GM18951 (cell line): ENCODE results near the gene MLIP.
"Not testable (repeated sequence)": the region's sequence is repeated elsewhere in the genome, so short reads cannot be mapped to it uniquely, and the experiment has no call there.

ENCODE experiments used
- POLR2A ChIP-seq: IDR thresholded peaks from 4 replicates; pipeline ENCODE4 v1.6.1; 2011; ENCODE audit warnings: mild to moderate bottlenecking; ENCODE audit not compliant: insufficient read length, insufficient read depth; ENCODE audit errors: extremely low read depth
- in situ Hi-C: fragments of 300-500 bp; cut with MboI; formaldehyde crosslinking; loops from one replicate; pipeline ENCODE4 v1.12.0; 2022; ENCODE audit warnings: low sequenced_read_pairs, mixed read lengths, inconsistent platforms; ENCODE audit not compliant: unreplicated experiment

Gene MLIP, protein sequence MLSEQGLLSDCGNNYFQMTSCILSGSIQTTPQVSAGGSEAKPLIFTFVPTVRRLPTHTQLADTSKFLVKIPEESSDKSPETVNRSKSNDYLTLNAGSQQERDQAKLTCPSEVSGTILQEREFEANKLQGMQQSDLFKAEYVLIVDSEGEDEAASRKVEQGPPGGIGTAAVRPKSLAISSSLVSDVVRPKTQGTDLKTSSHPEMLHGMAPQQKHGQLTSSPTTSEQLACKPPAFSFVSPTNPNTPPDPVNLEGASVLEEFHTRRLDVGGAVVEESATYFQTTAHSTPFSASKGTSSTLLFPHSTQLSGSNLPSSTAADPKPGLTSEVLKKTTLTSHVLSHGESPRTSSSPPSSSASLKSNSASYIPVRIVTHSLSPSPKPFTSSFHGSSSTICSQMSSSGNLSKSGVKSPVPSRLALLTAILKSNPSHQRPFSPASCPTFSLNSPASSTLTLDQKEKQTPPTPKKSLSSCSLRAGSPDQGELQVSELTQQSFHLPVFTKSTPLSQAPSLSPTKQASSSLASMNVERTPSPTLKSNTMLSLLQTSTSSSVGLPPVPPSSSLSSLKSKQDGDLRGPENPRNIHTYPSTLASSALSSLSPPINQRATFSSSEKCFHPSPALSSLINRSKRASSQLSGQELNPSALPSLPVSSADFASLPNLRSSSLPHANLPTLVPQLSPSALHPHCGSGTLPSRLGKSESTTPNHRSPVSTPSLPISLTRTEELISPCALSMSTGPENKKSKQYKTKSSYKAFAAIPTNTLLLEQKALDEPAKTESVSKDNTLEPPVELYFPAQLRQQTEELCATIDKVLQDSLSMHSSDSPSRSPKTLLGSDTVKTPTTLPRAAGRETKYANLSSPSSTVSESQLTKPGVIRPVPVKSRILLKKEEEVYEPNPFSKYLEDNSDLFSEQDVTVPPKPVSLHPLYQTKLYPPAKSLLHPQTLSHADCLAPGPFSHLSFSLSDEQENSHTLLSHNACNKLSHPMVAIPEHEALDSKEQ

DNA sequence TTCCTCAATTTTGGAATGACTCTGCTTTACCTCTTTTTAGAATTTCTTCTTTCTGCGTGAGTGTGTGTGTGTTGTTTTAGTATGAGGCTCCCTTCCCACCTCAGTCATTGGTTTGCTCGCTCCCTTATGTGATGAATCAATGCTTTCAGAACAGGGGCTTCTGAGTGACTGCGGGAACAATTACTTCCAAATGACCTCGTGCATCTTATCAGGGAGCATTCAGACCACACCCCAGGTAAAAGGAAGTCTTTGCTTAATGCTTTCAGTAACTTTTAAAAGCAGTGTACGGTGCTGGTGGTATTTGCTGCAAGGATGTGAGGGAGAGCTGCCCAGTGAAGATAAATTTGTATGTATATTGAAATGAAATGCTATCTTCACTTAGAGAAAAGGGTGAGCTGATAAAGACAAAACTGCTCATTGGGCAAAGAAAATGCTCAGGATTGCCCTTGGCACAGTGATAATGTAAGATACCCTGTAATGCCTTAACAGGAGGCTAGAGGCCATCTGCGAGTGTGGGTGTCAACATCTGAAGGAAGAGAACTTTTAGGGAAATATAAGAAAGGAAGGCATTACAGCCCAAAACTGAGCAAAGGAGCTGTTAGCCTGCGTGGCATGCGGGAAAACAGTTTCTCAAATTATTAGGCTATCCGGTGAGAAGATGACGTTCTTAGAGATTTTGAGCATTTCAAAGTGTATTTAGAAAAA, at the start of gene MLIP:
MLIP (plus strand) TSS at position 103 of the 705 bp plus-strand sequence; CDS start at position 140, 37 bp downstream.
- TF ChIP-seq POLR2A, result no peak
- in situ Hi-C loops, result no loop called here

DNA sequence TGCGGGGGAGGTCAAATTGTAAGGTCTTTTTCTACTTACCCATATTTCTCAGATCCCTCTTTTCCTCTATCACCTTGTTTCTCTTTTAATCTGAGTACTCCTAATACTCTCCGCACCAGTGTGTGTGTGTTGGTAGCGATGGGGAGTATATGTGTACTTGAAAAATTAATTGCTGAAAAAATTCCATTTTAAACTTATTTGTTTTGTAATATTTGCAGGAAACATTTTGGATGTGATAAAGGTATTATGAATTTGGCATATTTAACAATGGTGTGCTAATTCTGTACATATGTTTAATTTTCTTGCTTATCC, 48.1 kb upstream of the MLIP start:
- TF ChIP-seq POLR2A, result no peak

DNA sequence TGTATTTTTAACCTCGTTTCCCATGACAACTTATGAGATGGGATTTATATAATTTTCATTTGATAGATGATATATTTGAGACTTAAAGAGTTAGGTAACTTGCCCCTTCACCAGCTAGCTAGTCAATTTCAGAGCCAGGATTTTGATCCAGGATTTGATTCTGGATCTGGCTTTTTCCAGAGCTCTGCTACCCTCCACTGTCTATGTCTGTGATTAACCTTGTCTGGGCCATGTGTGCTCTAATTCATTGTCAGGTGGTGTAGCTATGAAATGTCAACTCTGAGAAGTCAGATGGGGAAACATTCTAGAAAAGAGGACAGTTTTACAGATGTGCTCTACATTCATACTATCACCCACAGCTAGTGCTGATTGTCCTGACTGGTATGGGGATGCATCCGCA, 42.5 kb upstream of the MLIP start:
- in situ Hi-C loops, result no loop called here

More for the DNA sequence above, 48.1 kb upstream of the MLIP start:
- in situ Hi-C loops, result no loop called here

DNA sequence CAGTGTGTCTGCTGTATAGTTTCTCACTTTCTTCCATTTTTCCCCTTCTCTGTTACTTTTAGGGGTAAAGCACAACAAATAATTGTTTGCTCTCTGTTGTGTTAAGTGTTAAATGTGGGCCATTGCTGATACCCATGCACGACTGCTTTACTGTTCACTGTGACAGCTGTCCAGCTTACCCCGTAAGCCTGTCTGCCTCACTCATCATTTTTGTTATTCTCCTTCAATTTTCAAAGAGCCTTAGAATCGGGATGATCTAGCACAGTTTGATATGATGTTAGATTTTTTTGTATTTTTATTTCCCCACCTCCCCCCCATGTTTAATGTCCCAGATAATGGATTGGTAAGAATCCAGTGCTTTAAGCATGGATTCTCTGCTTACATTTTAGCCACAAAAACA, 41.2 kb upstream of the MLIP start:
- TF ChIP-seq POLR2A, result no peak
- in situ Hi-C loops, result no loop called here

More for the DNA sequence above, 42.5 kb upstream of the MLIP start:
- TF ChIP-seq POLR2A, result no peak

DNA sequence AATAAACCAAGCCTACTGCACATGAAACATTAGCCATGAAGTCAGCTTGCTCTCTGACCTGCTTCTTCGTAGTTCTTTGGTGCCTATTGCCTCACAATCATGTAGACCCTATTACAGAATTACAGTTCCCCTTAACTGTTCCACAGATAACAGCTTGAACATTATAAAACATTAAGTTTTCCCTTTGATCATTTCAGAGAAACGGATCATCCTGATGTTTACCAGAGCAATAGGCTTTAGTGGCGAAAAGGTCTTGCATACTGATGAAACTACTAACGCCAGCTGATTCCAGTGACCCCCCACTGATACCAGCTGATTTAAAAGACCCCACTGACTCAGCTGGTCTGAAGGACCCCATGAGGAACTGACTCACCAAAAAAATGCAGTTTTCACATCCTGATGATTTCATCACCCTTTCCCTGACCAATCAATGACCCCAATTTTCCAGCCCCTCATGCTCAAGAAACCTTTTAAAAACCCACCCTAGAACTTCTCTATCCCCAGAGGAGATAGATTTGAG, 39.4 kb upstream of the MLIP start:
- in situ Hi-C loops, result no loop called here
- TF ChIP-seq POLR2A, result no peak

DNA sequence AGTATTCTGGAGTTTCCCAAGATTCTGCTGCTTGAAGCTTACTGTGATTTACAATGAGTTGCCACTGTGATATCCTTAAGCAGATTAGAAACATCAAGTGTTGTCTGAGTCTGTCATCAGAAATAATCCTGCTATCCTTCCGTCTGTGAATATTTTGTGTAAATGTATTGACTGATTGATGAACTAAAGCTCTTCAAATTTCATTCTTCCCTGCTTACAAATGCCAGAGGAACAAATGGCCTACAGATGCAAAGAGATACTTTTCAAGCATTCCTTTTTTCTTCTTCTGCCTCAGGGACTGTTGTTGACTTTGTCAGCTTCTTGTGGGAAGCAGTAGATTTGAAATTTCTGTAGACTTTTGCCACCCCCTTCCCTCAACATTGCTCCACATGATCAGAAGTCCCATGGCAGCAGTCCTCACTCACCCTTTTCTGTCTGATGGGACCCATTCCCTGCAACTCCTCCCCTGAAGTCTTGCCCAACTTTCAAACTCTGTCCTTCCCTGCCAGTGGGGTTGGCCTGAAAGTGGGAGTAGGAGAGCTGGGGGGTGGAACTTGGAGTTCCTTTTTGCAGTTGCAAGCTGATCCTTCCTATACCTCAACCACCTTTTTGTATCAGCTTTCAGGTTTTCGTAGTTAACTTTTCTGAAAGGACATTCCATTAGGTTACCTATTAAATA, 38.5 kb upstream of the MLIP start:
- no peak for TF ChIP-seq POLR2A

DNA sequence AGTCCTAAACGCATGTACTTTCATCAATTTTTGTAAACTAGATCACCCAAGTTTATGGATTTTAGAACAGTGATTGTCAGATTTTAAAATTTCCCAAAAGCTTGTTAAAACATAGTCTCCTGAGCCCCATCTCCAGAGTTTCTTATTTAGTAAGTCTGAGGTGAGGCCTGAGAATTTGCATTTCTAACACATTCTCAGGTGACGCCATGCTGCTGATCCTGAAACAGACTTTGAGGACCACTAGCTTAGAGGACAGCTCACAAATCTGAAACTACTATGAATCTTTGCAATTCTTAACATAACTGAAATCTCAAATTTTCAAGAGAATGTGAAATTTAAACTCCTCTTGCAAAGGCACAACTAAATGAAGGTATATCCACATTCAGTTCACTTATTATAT, 37.8 kb upstream of the MLIP start:
- no peak for TF ChIP-seq POLR2A
- in situ Hi-C loops, result no loop called here

More for the DNA sequence above, 38.5 kb upstream of the MLIP start:
- in situ Hi-C loops, result no loop called here

DNA sequence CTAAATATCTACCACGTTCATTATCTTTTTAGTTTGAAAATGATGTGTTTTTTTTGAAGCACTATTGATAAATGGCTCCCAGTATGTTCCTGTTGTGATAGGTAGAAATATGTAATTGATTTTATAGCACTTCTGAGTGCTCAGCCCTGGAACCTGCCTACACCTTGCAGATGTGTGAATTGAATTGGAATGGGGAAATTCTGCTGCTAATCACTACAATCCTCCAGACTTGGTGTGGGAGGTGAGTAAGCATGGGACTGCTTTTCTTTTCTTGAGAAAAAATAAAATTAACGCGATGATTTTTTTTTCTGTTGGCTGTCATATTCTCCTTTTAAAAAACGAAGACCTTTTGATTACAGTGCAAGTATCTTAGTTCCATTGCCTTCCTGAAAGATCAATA, 37.1 kb upstream of the MLIP start:
- in situ Hi-C loops, result no loop called here
- TF ChIP-seq POLR2A, result no peak

DNA sequence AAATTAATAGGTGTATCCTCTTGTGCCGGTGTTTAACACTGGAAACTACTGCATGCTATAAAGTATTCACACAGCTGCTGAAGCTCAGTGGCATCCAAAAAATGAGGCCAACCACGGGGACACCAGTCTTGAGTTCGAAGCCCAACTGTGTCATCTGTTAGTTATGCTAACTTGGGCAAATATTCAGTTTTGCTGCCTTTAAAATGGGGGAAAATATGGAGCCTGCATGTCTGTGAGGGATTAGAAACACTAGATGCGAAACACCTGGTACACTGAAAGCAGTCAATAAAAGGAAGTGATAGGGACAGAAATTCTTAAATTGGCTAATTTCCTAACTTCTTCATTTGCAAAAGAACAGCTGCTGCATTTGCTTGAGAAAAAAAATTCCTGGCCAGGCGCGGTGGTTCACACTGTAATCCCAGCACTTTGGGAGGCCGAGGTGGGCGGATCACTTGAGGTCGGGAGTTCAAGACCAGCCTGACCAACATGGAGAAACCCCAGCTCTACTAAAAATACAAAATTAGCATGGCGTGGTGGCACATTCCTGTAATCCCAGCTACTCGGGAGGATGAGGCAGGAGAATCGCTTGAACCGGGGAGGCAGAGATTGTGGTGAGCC, 36.6 kb upstream of the MLIP start:
- TF ChIP-seq POLR2A, result no peak
- in situ Hi-C loops, result no loop called here

DNA sequence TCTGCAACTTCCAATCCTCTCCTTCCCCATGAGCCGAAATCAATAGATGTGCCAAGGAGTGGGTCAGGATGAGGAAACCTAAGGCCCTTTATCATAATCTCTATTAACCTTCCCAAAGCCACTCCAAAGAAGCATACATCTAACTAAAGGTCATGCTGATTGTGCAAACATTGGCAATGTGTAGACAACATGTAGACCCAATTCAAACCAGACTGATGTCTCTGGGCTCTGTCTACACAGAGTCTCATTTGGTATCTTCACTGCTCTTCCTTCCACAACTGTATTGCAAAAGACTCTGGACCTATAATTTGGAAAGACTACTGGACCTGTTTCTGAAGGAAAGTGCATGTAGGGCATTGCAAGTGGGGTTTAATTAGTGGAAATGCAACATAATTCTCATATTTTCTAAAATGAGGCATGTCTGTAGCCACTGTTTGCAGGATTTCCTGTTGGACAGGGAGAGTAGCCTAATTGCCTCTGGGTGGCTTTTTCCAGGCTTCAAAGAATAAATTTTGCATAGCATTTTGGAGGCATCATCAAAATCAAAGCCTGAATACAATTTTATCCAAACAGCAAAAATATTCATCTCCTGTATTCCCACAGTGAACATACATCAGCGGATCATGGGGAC, 35.0 kb upstream of the MLIP start:
- no peak for TF ChIP-seq POLR2A
- in situ Hi-C loops, result no loop called here

DNA sequence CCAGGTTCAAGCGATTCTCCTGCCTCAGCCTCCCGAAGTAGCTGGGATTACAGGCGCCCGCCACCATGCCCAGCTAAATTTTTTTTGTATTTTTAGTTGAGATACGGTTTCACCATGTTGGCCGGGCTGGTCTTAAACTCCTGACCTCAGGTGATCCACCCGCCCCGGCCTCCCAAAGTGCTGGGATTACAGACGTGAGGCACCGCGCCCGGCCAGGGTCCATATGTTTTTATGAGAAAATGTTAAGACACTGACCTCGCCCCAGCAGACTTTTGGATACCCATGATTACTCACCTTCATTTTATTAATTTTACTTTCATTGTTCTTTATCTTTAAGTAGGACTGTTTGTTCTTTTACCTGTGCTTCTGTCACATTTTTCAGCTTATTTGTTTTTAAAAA, 29.7 kb upstream of the MLIP start:
- in situ Hi-C loops, result not testable (repeated sequence)

DNA sequence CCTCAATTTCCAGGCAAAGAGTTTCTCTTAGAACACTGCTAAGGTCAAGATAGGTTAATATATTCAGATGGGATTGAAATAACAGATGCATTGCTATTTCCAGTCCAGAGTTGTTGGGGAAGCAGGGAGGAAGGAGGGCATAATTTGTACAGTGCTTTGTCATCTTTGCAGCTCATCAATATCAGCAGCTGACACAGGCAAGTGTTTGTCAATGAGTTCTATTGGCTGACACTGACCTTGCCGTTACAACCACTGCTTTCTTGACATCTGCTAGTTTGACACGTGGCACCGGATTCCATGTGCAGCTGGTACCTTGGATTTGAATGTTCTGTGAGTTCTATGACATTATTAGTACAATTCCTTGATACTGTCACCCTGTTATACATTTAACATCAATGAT, 28.0 kb upstream of the MLIP start:
- no peak for TF ChIP-seq POLR2A
- in situ Hi-C loops, result no loop called here

DNA sequence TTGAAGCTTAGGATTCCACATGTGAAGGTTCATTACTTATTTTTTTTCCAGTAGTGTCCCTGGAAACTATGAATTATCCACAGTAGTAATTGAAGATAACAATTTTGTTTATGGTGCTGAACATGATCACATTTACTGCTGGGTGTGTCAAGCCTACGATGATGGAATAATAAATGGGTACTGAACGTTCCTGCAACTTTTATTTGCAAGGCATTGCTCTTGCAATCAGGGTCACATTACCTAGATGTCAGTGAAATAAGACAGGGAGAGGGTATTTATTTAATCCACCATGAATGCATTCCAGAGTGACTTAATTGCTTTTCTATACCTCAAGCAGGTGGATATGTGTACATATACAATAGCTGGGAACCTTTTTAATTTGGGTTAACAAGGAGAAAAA, 27.0 kb upstream of the MLIP start:
- TF ChIP-seq POLR2A, result no peak
- in situ Hi-C loops, result no loop called here
